Renal pelvis (tissue), 4 donors: Measurements from ENCODE around the gene SECTM1. TPM values are rescaled to one million over a fixed set of nuclear protein-coding genes. Genes with fewer than 3 reads are reported as not detected.
A peak's percentile ranks its signal among the peaks of the same experiment; 100 is the strongest.

ENCODE experiments used
- DNase-seq: peaks from one replicate; pipeline ENCODE4 v3.0.0-alpha.2; 2013
- polyA plus RNA-seq, 3 donors: library from polyadenylated mRNA; unstranded; fragments of 120-200 nt; gene quantifications; one replicate each; pipeline ENCODE4 v1.2.1, GENCODE V29; 2013; ENCODE audit not compliant: insufficient read length in 3 of 3

SECTM1 gene
- polyA plus RNA-seq, 3 donors: 1.6 to 1.8 (median 1.7) TPM

GRCh38 chr17:82301916-82302567 lies 31.5 kb downstream of the SECTM1 start:
- no peak for DNase-seq

- DNase-seq: no peak
These were observed 32.2 kb downstream of the SECTM1 start for GRCh38 chr17:82301300-82301915.

- DNase-seq: peak; percentile 50
These were observed 32.8 kb downstream of the SECTM1 start for GRCh38 chr17:82300707-82301270.

DNA sequence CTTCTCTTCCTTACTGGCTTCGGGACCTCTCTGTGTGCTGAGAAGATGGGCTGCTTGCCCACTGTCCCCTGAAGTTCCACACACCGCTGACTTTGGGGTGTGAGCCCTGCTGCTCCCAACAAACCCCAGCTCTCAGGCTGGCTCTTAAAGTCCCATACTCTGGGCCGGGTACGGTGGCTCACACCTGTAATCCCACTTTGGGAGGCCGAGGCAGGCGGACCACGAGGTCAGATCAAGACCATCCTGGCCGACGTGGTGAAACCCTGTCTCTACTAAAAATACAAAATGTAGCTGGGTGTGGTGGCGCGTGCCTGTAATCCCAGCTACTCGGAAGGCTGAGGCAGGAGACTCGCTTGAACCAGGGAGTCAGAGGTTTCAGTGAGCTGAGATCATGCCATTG lies 33.3 kb downstream of the SECTM1 start:
- DNase-seq: no peak

DNA sequence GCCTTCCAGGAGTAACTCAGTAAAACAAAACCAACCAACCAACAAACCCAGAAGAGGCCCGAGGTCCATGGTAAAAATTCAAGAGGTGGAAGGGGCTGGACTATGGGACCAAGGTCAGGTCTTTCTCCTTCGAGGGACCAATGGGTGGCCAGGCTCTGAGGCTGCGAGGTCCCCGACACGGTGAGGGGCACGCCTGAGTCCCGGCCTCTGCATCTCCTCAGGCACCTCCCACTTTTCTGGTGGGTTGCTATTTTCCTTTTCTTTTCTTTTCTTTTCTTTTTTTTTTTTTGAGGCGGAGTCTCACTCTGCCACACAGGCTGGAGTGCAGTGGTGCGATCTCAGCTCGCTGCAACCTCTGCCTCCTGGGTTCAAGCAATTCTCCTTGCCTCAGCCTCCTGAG lies 34.1 kb downstream of the SECTM1 start:
- no peak for DNase-seq

GRCh38 chr17:82298538-82299421 lies 34.8 kb downstream of the SECTM1 start:
- DNase-seq: no peak

- peak; percentile 51 for DNase-seq
These were observed 35.6 kb downstream of the SECTM1 start for GRCh38 chr17:82297714-82298537.

DNA sequence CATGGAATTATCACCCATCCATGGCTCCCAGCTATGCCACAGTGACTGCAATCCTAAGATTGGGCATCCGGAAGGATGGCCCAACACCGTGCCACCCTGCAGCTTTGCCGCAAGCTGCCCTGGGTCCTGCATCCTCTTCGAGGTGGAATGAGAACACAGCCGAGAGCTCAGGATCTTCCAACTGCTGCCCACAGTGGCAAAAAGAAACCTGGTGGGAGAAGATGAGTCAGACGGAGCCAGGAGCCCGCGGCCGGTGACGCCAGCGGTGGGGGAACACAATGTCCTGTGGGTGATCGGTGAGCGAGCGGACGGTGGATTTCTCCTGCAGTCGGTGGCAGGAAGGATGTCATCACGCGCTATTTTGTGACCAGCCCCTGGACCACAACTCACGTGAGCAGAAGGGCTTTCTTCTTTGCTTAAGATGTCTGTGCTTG lies 36.3 kb downstream of the SECTM1 start:
- no peak for DNase-seq

GRCh38 chr17:82296511-82297279 lies 36.9 kb downstream of the SECTM1 start:
- no peak for DNase-seq

- no peak for DNase-seq
These were observed 38.1 kb downstream of the SECTM1 start for GRCh38 chr17:82295472-82295814.

DNA sequence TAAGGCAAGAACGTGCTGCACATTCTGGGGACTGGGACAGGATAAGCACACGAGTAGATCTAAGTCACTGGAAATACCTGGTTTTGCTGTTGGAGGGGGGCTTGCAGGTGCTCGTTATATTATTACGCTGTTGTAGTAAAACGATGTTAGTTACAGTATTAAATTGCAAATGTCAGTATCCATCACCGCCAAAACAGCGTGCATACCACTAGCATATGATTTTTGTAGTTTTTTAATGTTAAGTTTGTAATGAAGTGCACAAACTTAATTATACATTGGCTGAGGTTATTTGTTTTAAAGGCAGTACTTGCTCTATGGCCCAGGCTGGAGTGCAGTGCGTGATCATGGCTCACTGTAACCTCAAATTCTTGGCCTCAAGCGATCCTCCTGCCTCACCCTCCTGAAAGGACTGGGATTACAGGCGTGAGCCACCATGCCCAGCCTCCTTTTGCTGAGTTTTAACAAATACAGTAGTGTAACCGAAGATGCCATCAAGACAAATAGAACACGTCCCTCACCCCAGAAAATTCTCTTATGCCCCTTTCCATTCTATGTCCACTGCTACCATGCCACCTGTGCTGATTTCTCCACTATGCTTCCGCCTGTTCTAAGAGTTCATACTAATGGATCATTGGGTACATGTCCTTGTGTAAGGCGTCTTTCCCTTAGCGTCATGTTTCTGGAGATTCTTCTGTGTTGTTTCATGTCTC lies 39.3 kb downstream of the SECTM1 start:
- no peak for DNase-seq

DNA sequence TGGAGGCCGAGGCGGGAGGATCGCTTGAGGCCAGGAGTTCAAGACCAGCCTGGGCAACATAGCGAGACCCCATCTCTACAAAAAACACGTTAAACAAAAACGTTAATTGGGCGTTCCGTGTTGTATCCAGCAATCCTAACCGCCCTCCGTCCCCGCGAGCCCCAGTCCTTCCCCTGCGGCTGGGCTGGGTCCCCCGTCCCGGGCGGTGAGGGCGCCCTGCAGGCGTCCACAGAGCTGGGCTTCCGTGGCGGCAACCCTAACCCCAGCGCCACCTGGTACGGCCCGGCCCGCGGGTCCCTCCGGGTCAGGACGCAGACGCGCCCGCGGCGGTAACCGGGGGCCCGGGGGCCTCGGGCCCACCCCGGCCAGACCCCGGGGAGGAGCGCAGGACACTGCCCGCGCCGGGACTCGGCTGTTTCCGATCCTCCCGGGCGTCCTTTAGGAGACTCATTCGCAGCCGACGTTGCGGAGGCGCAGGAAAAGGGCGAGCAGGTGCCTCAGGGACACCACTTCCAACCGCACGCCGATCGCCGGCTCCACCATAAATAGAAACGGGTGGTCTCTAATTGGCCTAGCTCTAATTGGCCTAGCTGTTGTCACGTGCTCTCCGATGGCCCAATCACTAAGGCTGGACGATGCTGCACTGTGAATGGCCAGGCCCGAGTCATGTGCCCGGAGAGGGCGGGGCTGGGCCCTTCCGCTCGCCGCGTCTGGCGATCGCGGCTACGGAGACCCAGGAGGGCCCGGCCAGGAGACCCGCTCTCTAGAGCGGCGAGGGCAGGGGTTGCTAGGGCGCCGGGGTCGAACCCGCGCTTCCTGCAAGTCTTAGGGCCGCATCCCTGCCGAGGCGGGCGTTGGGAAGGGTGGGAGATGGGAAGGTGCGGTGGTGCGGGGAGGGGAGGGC lies 41.1 kb downstream of the SECTM1 start:
- DNase-seq: peak; percentile 97

GRCh38 chr17:82291582-82292250 lies 41.9 kb downstream of the SECTM1 start:
- DNase-seq: no peak

GRCh38 chr17:82287868-82288801 lies 45.4 kb downstream of the SECTM1 start:
- DNase-seq: no peak

GRCh38 chr17:82287013-82287867 lies 46.3 kb downstream of the SECTM1 start:
- DNase-seq: no peak

- no peak for DNase-seq
These were observed 48.4 kb downstream of the SECTM1 start for GRCh38 chr17:82285141-82285540.
